PC-3 (cell line): ENCODE results near the gene LMAN2. TPM values are rescaled to one million over a fixed set of nuclear protein-coding genes. Genes with fewer than 3 reads are reported as not detected.

ENCODE experiments used
- ATAC-seq: fragments of 200-7000 bp; cut with Tn5 transposase; 2 replicates; pipeline ENCODE4 v1.9.1; 2020; ENCODE audit warnings: mild to moderate bottlenecking, moderate library complexity
- BruUV-seq: library from RNA; stranded (reverse); fragments of 400-500 nt; replicated peaks from 2 replicates; lab custom pipeline; 2021; lab: Mats Ljungman, UMichigan
- CTCF ChIA-PET: fragments of 300-600 bp; sonication (Branson Sonifier 250); formaldehyde crosslinking; loops from one replicate; lab custom pipeline; 2022; ENCODE audit warnings: antibody characterized with exemption; lab: Charles Lee
- POLR2A ChIA-PET: fragments of 300-600 bp; sonication (Branson Sonifier 250); formaldehyde crosslinking; loops from one replicate; lab custom pipeline; 2022; ENCODE audit warnings: antibody characterized with exemption; ENCODE audit not compliant: unreplicated experiment; lab: Charles Lee
- DNase-seq: peaks from one replicate; pipeline ENCODE4 v3.0.0-alpha.2; 2015
- H2AFZ ChIP-seq: fragments of 300-600 bp; sonication (generic); 2 replicates; pipeline ENCODE4 v1.6.0; 2016; ENCODE audit warnings: antibody characterized with exemption, low read length
- H3F3A ChIP-seq: fragments of 300-600 bp; sonication (generic); one replicate; pipeline ENCODE4 v1.6.0; 2017; ENCODE audit warnings: antibody characterized with exemption, low read length, control low read depth, mild to moderate bottlenecking; ENCODE audit not compliant: unreplicated experiment
- H3K27ac ChIP-seq: fragments of 300-600 bp; sonication (generic); 2 replicates; pipeline ENCODE4 v1.5.1; 2016; ENCODE audit warnings: mild to moderate bottlenecking, low read length
- H3K27me3 ChIP-seq: fragments of 300-600 bp; sonication (generic); 2 replicates; pipeline ENCODE4 v1.6.1; 2016; ENCODE audit warnings: low read length, mixed read lengths
- H3K36me3 ChIP-seq: fragments of 300-600 bp; sonication (generic); 2 replicates; pipeline ENCODE4 v1.6.1; 2016; ENCODE audit warnings: low read depth, mixed run types, low read length, mixed read lengths
- H3K4me1 ChIP-seq: fragments of 300-600 bp; sonication (generic); 2 replicates; pipeline ENCODE4 v1.5.1; 2016; ENCODE audit warnings: low read length; ENCODE audit not compliant: insufficient read depth
- H3K4me2 ChIP-seq: fragments of 300-600 bp; sonication (generic); 2 replicates; pipeline ENCODE4 v1.6.0; 2016; ENCODE audit warnings: low read length
- H3K4me3 ChIP-seq: fragments of 300-600 bp; sonication (generic); 2 replicates; pipeline ENCODE4 v1.5.1; 2016; ENCODE audit warnings: mild to moderate bottlenecking, low read length, mixed read lengths
- H3K79me2 ChIP-seq: fragments of 300-600 bp; sonication (generic); 2 replicates; pipeline ENCODE4 v1.6.1; 2017; ENCODE audit warnings: low read length, mixed read lengths
- H3K9ac ChIP-seq: fragments of 300-600 bp; sonication (generic); 2 replicates; pipeline ENCODE4 v1.6.0; 2016; ENCODE audit warnings: mild to moderate bottlenecking, low read length
- H3K9me2 ChIP-seq: fragments of 300-600 bp; sonication (generic); replicated peaks from 2 replicates; pipeline ENCODE4 v1.6.1; 2016; ENCODE audit warnings: mixed run types, low read length, mixed read lengths
- H3K9me3 ChIP-seq: fragments of 300-600 bp; sonication (generic); 2 replicates; pipeline ENCODE4 v1.6.1; 2016; ENCODE audit warnings: low read length, mixed read lengths
- H4K20me1 ChIP-seq: fragments of 300-600 bp; sonication (generic); 2 replicates; pipeline ENCODE4 v1.6.1; 2016; ENCODE audit warnings: low read length, mixed read lengths
- CTCF ChIP-seq: fragments of 300-600 bp; sonication (generic); conservative IDR thresholded peaks from 2 replicates; pipeline ENCODE4 v1.5.1; 2017; ENCODE audit warnings: antibody characterized with exemption, low read depth, mild to moderate bottlenecking, low read length
- EZH2 ChIP-seq: fragments of 300-600 bp; sonication (generic); IDR thresholded peaks from one replicate; pipeline ENCODE4 v1.6.1; 2017; ENCODE audit warnings: antibody characterized with exemption, mild to moderate bottlenecking, low read length; ENCODE audit not compliant: unreplicated experiment
- EZH2phosphoT487 ChIP-seq: fragments of 300-600 bp; sonication (generic); IDR thresholded peaks from 2 replicates; pipeline ENCODE4 v1.6.1; 2018; ENCODE audit warnings: mild to moderate bottlenecking, antibody characterized with exemption, low read length, borderline replicate concordance
- intact Hi-C: fragments of 100-400 bp; cut with micrococcal nuclease; formaldehyde crosslinking; loops from 2 replicates; pipeline ENCODE4 v1.9.0; 2023
- total RNA-seq: library from RNA; depleted of rRNA; stranded (reverse); fragments of >200 nt; gene quantifications from 2 replicates; pipeline ENCODE4 v1.2.3, GENCODE V29; 2014

Gene LMAN2
- total RNA-seq, 1 experiment from 2014 or later = 310 TPM

- Histone ChIP-seq H3K27me3 (no peaks in the 10 kb centered on the region), H3K9me3 (no peaks in the 10 kb centered on the region), H3K4me2 (peak overlapping the region; percentile 78), H3F3A (no peaks in the 10 kb centered on the region), H2AFZ (no peak overlapping the region), H3K9me2 (no peaks in the 10 kb centered on the region), H3K27ac (no peak overlapping the region), H4K20me1 (peaks cover 16% of the 10 kb centered on the region), H3K4me1 (peaks cover 39% of the 10 kb centered on the region), H3K36me3 (peaks cover 18% of the 10 kb centered on the region; the same call in 1 of the 2 replicates), H3K79me2 (peaks cover 52% of the 10 kb centered on the region), H3K9ac (no peak overlapping the region), H3K4me3 (peak overlapping the region; percentile 76; the same call in 1 of the 2 replicates)
- TF ChIP-seq EZH2phosphoT487 (no peak), CTCF (peak; percentile 99), EZH2 (no peak)
- ChIA-PET POLR2A (no interaction called here), CTCF (interaction anchor here (0.5 to 1.9 kb wide), 8 partner anchors 8 to 159 kb away, joined by 3 to 9 read pairs (median 4); no protein-coding TSS in a partner anchor)
- DNase-seq (peak; percentile 94), ATAC-seq (peak; percentile 33)
- BruUV-seq = no TSS peak
- intact Hi-C loops = loop anchor here (2.0 kb wide), 1 partner anchor 145 kb away; no protein-coding TSS in a partner anchor
Measured at GRCh38 chr5:177309351-177310191, 41.9 kb downstream of the LMAN2 start.

GRCh38 chr5:177308740-177309139 is 42.7 kb downstream of the LMAN2 start:
- intact Hi-C loops = loop anchor here (2.0 kb wide), 1 partner anchor 146 kb away; no protein-coding TSS in a partner anchor
- POLR2A ChIA-PET = no interaction called here

GRCh38 chr5:177307544-177308363 is 43.7 kb downstream of the LMAN2 start:
- DNase-seq (no peak), ATAC-seq (no peak)
- Histone ChIP-seq H3F3A (no peaks in the 10 kb centered on the region), H3K27me3 (no peaks in the 10 kb centered on the region), H3K79me2 (peaks cover 63% of the 10 kb centered on the region), H3K9ac (no peak overlapping the region), H3K9me2 (no peaks in the 10 kb centered on the region), H3K36me3 (peaks cover 18% of the 10 kb centered on the region; the same call in 1 of the 2 replicates), H3K27ac (no peak overlapping the region), H3K4me2 (no peak overlapping the region), H3K4me1 (peaks cover 35% of the 10 kb centered on the region), H3K9me3 (no peaks in the 10 kb centered on the region), H4K20me1 (peaks cover 17% of the 10 kb centered on the region), H2AFZ (no peak overlapping the region), H3K4me3 (no peak overlapping the region)
- POLR2A ChIA-PET = no interaction called here
- CTCF ChIA-PET = no interaction called here
- TF ChIP-seq EZH2phosphoT487 = no peak
- no peak for TF ChIP-seq EZH2
- TF ChIP-seq CTCF = no peak
- BruUV-seq = no TSS peak
- intact Hi-C loops = loop anchor here (2.0 kb wide), 1 partner anchor 147 kb away; no protein-coding TSS in a partner anchor

More at GRCh38 chr5:177308740-177309139, 42.7 kb downstream of the LMAN2 start:
- Histone ChIP-seq H3K4me3 (no peak overlapping the region), H3K4me2 (no peak overlapping the region), H3F3A (no peaks in the 10 kb centered on the region), H3K9ac (no peak overlapping the region), H3K36me3 (peaks cover 18% of the 10 kb centered on the region; the same call in 1 of the 2 replicates), H3K4me1 (peaks cover 39% of the 10 kb centered on the region), H3K27me3 (no peaks in the 10 kb centered on the region), H2AFZ (no peak overlapping the region), H3K9me2 (no peaks in the 10 kb centered on the region), H4K20me1 (peaks cover 17% of the 10 kb centered on the region), H3K79me2 (peaks cover 57% of the 10 kb centered on the region), H3K27ac (no peak overlapping the region), H3K9me3 (no peaks in the 10 kb centered on the region)
- BruUV-seq = no TSS peak
- TF ChIP-seq EZH2phosphoT487 = no peak
- CTCF ChIA-PET = interaction anchor here (0.5 kb wide), 1 partner anchor 94 kb away, joined by 3 read pairs; no protein-coding TSS in a partner anchor
- DNase-seq (no peak), ATAC-seq (no peak)
